SU-DHL-6 (cell line): ENCODE results near the gene GABRB3.

Experiments used
- EZH2phosphoT487 ChIP-seq: fragments of 200-600 bp; sonication (generic), shearing (Covaris generic); conservative IDR thresholded peaks from 2 replicates; pipeline ENCODE4 v1.6.1; 2018; ENCODE audit warnings: mild to moderate bottlenecking, antibody characterized with exemption, low read length, moderate library complexity, mixed read lengths
- TF ChIP-seq, protein P1 (sequence below): fragments of 200-600 bp; sonication (generic); IDR thresholded peaks from one replicate; pipeline ENCODE4 v1.5.1; 2017; ENCODE audit warnings: antibody characterized with exemption, mild to moderate bottlenecking, low read length, moderate library complexity; ENCODE audit not compliant: insufficient read depth, poor library complexity, severe bottlenecking

DNA sequence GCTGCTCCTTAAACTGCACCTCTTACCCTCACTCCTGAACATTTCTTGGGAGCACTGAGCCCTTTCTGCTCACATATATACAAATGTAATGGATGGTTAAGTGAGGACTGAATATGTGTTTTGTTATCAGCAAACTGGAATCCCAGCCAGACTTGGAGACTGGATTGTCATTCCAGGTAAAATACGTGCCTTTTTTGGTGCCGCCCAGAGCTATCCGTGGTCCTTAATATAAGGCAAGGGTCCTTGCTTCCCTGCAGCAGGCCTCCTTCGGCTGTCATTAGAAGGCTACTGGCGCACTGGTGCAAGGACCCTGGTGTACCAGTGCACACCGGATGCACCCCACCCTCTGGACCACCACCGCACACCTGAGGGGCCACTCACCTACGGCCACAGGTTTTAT is 1.1 kb upstream of the GABRB3 start:
- TF ChIP-seq, protein P1, sequence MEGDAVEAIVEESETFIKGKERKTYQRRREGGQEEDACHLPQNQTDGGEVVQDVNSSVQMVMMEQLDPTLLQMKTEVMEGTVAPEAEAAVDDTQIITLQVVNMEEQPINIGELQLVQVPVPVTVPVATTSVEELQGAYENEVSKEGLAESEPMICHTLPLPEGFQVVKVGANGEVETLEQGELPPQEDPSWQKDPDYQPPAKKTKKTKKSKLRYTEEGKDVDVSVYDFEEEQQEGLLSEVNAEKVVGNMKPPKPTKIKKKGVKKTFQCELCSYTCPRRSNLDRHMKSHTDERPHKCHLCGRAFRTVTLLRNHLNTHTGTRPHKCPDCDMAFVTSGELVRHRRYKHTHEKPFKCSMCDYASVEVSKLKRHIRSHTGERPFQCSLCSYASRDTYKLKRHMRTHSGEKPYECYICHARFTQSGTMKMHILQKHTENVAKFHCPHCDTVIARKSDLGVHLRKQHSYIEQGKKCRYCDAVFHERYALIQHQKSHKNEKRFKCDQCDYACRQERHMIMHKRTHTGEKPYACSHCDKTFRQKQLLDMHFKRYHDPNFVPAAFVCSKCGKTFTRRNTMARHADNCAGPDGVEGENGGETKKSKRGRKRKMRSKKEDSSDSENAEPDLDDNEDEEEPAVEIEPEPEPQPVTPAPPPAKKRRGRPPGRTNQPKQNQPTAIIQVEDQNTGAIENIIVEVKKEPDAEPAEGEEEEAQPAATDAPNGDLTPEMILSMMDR: no peak
- TF ChIP-seq EZH2phosphoT487: no peak
